Measurements from ENCODE around the gene CADM2.

Gene CADM2

DNA sequence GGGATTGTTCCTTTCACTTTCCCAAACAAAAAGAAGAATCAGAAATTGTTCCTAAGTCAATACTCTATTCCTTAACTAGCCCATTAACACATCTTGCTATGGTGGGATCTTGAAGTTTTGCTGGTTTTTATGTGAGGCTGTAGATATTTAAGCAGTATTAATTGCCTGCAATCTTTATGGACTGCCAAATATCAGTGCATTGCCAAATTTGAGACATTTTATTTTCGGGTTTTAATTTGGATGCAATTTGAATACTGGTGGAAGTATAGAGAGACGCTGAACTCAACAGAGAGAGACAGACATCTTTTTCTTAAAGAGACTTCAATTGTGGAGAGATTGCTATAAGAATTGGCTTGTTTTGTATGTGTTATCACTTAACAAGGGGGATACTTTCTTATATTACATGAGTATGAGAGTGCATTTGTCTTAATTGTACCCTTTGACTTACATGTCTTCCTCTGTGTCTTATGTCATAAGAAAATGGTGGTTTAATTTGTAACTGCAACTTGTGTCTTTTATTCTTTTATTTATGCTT, 10.0 kb downstream of the CADM2 start:
- DNase-seq (no peak), ATAC-seq (no peak)
- Mint-ChIP-seq H3K4me3 (no peak overlapping the region), H3K9me3 (peaks cover 3% of the 10 kb centered on the region), H3K27ac (no peak overlapping the region), H3K36me3 (ENCODE audit: low read depth) (no peaks in the 10 kb centered on the region), H3K27me3 (no peaks in the 10 kb centered on the region), H3K4me1 (no peaks in the 10 kb centered on the region)

DNA sequence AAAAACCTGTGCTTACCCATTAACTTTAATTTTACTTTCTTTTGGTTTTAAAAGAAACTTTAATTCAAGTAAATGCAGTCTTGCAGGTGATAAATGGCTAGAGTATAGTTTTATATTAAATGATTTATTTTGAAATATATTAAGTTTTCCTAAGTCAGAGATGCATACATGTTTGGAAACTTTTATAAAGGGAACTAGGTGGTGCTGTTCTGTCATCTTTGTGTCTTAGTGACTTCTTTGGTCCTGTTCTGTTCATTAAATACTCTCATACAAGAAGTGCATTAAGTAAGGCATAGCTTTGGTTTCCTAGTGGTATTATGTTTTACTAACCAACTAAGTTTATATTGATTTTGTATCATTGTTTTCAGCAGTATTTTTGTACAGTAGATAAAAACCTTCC, 15.6 kb downstream of the CADM2 start:
- no peaks in the 10 kb centered on the region for H3K36me3 Mint-ChIP-seq (ENCODE audit: low read depth)
- H3K4me3 Mint-ChIP-seq, result no peak overlapping the region
- H3K4me1 Mint-ChIP-seq, result no peaks in the 10 kb centered on the region
- no peak overlapping the region for H3K27ac Mint-ChIP-seq
- DNase-seq (no peak), ATAC-seq (no peak)
- H3K27me3 Mint-ChIP-seq, result no peaks in the 10 kb centered on the region
- H3K9me3 Mint-ChIP-seq, result no peaks in the 10 kb centered on the region

DNA sequence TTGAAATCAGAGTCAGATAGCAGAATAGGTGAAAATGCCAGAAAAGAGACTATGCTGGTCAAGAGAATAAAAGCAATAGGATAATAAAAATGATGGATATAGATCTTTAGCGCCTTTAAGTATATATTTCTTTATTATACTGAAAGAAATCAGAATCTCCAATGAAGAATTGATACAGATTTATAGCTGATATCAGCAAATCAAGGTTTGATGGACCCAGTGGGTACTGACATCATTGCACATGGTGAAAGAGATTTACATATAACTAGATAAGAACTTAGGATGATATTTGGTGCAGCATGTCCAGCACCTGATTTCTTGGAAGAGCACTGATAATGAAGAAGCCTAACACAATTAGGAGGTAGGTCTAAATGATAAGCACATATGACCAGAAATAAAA, 18.2 kb downstream of the CADM2 start:
- Mint-ChIP-seq H3K27me3 (no peaks in the 10 kb centered on the region), H3K36me3 (ENCODE audit: low read depth) (no peaks in the 10 kb centered on the region), H3K4me3 (no peak overlapping the region), H3K9me3 (no peaks in the 10 kb centered on the region), H3K4me1 (no peaks in the 10 kb centered on the region), H3K27ac (no peak overlapping the region)
- no peak for ATAC-seq
- no peak for DNase-seq

DNA sequence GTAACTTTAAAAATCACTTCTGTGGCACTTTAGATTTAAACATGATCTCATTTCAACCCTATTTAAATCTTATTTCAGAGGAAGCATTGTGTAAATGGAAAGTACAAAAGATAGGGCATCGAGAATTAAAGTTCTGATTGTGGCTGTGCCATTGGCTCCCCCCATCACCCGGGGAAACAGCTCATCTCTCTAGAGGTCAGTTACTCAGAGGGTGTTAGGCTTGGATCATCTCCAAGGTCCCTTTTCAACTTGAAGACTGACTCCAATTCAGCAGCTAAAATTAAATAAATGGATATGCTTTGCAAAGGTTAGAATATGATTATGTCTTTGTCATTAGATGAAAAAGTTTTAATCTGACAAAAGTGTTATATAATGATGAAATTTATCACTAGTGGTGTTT, 20.1 kb downstream of the CADM2 start:
- Mint-ChIP-seq H3K27ac (no peak overlapping the region), H3K36me3 (ENCODE audit: low read depth) (no peaks in the 10 kb centered on the region), H3K4me3 (no peak overlapping the region), H3K27me3 (no peaks in the 10 kb centered on the region), H3K9me3 (no peaks in the 10 kb centered on the region), H3K4me1 (no peaks in the 10 kb centered on the region)
- ATAC-seq, result no peak
- no peak for DNase-seq

DNA sequence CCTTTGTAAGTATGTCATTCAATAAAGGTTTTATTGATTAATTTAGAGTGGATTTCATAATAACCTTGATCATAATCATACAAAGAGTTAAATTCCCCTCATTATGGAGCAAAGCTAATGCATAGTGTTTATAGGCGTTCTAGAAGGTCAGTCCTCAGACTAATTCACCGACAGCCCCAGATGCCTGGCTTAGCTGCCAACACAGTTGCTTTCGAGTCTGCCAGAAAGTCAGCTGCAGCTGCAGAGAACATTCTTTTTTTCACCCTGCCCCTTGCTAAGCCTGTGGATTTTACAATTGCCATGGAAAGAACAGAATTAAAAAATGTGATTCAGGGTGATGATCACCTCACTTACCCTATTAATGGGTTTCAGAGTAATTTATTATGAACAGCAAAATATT, 21.2 kb downstream of the CADM2 start:
- Mint-ChIP-seq H3K27ac (no peak overlapping the region), H3K27me3 (no peaks in the 10 kb centered on the region), H3K4me1 (no peaks in the 10 kb centered on the region), H3K36me3 (ENCODE audit: low read depth) (no peaks in the 10 kb centered on the region), H3K4me3 (no peak overlapping the region), H3K9me3 (peaks cover 4% of the 10 kb centered on the region)
- ATAC-seq (no peak), DNase-seq (no peak)

DNA sequence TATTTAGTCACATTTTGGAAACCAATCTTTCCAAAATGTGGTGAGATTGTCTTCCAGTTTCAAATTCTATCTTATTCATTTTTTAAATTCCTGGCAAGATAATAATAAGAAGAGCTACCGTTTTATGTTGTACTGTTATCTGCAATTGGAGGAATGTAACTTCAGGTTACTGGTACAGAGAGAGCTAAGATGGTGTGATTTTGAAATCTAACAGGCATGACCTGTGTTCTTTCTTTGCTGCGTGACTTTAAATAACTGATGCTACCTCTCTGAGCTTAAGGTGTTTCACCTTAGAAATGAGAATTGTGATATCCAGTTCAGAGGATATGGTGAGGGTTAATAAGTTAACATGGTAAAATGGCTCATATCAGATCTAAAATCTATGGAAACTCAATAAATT, 21.7 kb downstream of the CADM2 start:
- peaks cover 4% of the 10 kb centered on the region for H3K9me3 Mint-ChIP-seq
- H3K36me3 Mint-ChIP-seq (ENCODE audit: low read depth), result no peaks in the 10 kb centered on the region
- no peaks in the 10 kb centered on the region for H3K4me1 Mint-ChIP-seq
- H3K27me3 Mint-ChIP-seq, result no peaks in the 10 kb centered on the region
- DNase-seq (no peak), ATAC-seq (no peak)
- no peak overlapping the region for H3K4me3 Mint-ChIP-seq
- no peak overlapping the region for H3K27ac Mint-ChIP-seq

DNA sequence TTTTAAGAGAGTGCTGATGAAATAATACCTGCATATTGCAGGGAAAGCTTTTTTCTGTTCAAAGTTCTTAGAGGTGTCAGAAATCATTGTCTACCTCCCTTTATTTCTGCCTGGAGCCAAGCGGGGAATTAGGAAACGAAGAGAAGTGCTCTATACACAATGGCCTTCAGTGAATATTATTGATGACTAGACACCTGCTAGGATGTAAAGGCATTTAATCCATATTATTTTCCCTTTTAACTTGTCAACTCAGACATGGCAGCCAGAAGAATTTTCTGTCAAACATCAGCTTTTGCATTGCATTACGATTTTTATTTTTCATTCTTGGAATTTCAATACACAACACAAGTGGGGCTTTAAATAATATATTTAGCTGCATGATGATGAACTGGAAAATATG, 24.7 kb downstream of the CADM2 start:
- Mint-ChIP-seq H3K9me3 (peaks cover 4% of the 10 kb centered on the region), H3K27ac (no peak overlapping the region), H3K36me3 (ENCODE audit: low read depth) (no peaks in the 10 kb centered on the region), H3K27me3 (no peaks in the 10 kb centered on the region), H3K4me1 (no peaks in the 10 kb centered on the region), H3K4me3 (no peak overlapping the region)
- no peak for DNase-seq
- no peak for ATAC-seq

DNA sequence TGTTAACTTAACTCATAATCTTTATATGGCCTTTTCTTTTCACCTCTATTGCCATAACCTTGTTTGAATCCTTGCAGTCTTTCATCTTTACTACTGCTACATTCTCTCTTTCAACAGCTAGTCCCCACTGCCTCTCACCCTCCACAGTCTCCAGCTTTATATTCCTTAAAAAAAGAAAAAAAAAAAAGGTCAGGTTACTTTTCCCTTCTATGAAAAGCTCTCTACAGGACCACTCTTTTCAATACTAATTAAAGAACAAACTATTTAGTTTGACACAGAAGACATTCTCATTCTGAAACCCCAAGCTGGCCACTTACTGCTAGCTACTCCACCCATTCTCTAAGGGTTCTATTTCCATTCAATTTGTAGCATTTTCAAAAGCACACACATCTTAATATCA, 25.6 kb downstream of the CADM2 start:
- Mint-ChIP-seq H3K4me1 (no peaks in the 10 kb centered on the region), H3K4me3 (no peak overlapping the region), H3K36me3 (ENCODE audit: low read depth) (no peaks in the 10 kb centered on the region), H3K27me3 (no peaks in the 10 kb centered on the region), H3K9me3 (peaks cover 4% of the 10 kb centered on the region), H3K27ac (no peak overlapping the region)
- no peak for ATAC-seq
- DNase-seq, result no peak

DNA sequence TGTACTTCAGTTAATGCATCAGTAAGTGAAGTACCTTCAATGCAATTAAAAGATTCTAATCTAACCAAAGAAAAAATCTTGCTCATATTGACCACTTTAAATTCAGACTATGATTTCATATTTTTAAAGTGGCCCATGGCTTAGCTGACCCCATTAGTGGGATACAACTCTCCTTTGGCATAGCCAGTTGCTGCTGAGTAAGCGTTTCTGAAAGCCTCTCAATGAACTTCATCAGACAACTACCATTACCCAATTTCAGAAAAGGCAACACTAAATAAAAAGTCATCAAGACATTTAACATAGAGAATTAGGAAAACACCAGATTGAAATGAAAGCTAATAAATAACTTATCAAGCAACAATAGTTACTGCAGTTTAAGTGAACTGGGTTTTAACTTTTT, 27.0 kb downstream of the CADM2 start:
- no peaks in the 10 kb centered on the region for H3K36me3 Mint-ChIP-seq (ENCODE audit: low read depth)
- H3K9me3 Mint-ChIP-seq, result peaks cover 4% of the 10 kb centered on the region
- no peak overlapping the region for H3K4me3 Mint-ChIP-seq
- no peaks in the 10 kb centered on the region for H3K4me1 Mint-ChIP-seq
- H3K27ac Mint-ChIP-seq, result no peak overlapping the region
- H3K27me3 Mint-ChIP-seq, result no peaks in the 10 kb centered on the region
- DNase-seq (no peak), ATAC-seq (no peak)

DNA sequence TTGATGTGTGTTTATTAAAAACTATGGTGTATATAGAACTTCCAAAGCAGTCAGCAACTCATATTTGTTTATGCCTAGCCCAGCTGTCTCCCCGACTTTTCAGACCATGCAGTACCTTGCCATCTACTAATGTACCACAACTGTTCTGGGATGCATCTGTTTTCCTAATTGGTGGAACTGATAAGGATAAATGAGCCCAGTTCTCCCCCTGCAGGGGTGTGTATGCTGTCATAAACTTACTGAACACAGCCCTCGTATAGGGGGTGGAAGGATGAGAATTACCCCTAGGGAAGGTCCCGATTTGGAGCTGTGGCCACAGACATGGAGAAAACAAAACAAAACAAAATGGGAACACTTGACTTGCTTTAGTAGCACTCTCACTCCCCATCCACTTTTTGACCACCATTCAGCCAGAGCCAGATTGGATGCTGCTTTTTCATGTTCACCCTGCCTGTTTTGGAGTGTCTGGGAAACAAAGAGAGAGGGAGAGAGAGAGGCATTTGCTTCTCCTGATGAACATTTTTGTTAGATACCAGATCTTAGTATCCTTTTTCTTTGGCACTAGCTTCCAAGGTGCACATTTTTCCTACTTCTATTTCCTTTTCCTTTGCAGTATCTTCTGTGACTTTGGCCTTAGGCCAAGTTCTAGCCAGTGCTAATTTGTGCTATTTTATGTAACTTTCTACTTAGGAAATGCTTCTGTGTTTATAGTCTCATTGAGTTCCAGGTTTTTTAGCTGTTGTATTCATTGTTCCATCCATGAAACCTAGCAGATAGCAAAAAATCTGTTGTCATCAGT, 29.1 kb downstream of the CADM2 start:
- Mint-ChIP-seq H3K27me3 (no peaks in the 10 kb centered on the region), H3K4me3 (no peak overlapping the region), H3K27ac (no peak overlapping the region), H3K9me3 (peaks cover 4% of the 10 kb centered on the region), H3K4me1 (no peaks in the 10 kb centered on the region), H3K36me3 (ENCODE audit: low read depth) (no peaks in the 10 kb centered on the region)
- DNase-seq (no peak), ATAC-seq (no peak)

DNA sequence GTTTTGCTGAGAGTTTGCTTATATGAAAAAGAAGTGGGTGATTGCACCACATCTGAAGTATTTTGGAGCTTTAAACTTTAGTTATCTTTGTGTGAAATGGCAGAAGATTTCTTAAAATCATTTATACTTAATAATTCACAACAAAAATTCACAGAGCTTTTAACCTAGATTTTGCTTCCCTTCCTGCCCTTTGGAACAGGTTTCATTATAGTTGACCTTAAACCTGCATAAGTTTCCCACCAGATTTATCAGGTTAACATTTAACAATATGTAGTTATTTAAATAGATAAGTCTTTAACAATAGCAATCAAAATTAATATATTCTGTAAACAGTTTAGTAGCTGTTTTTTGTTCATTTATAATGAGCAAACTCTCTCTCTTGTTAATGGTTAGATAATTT, 30.3 kb downstream of the CADM2 start:
- peaks cover 4% of the 10 kb centered on the region for H3K9me3 Mint-ChIP-seq
- no peak overlapping the region for H3K27ac Mint-ChIP-seq
- DNase-seq, result no peak
- no peaks in the 10 kb centered on the region for H3K4me1 Mint-ChIP-seq
- no peak for ATAC-seq
- no peaks in the 10 kb centered on the region for H3K36me3 Mint-ChIP-seq (ENCODE audit: low read depth)
- H3K4me3 Mint-ChIP-seq, result no peak overlapping the region
- H3K27me3 Mint-ChIP-seq, result no peaks in the 10 kb centered on the region

DNA sequence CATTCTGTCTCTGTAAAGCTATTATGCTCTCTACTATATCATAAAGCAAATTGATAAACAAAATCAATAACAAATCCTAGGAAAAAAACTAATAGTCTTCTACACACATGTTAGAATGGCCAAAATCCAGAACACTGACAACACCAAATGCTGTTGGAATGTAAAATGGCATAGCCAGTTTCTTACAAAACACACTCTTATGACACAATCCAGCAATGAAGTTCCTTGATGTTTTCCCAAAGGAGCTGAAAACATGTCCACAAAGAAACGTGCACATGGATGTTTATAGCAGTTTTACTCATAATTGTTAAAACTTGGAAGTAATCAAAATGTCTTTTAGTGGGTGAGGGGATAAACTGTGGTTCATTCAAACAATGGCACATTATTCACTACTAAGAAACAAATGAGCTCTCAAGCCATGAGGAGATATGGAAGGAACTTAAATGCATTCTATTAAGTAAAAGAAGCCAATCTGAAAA, 32.7 kb downstream of the CADM2 start:
- Mint-ChIP-seq H3K36me3 (ENCODE audit: low read depth) (no peaks in the 10 kb centered on the region), H3K4me3 (no peak overlapping the region), H3K27ac (no peak overlapping the region), H3K9me3 (no peaks in the 10 kb centered on the region), H3K4me1 (no peaks in the 10 kb centered on the region), H3K27me3 (no peaks in the 10 kb centered on the region)
- no peak for DNase-seq
- ATAC-seq, result no peak

DNA sequence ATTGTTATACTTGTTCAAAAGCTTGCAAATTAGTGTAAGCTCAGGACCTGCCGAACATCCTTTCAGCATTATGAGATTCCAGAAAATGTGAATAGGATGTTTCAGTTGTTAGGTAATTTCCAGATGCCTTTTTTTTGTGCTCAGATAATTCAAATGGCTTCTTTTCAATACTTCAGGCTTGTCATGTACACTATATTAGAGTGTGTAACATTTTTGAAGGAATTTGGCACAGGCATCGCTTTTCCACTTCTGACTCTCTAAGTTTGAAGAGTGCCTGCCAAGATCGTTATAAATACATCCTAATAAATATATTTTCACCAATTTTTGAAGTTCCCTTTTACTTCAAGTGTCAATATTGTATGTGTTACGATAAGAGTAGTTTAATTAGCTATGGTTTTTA, 35.2 kb downstream of the CADM2 start:
- DNase-seq (no peak), ATAC-seq (no peak)
- no peaks in the 10 kb centered on the region for H3K36me3 Mint-ChIP-seq (ENCODE audit: low read depth)
- H3K4me1 Mint-ChIP-seq, result no peaks in the 10 kb centered on the region
- no peak overlapping the region for H3K27ac Mint-ChIP-seq
- H3K4me3 Mint-ChIP-seq, result no peak overlapping the region
- H3K9me3 Mint-ChIP-seq, result no peaks in the 10 kb centered on the region
- H3K27me3 Mint-ChIP-seq, result no peaks in the 10 kb centered on the region

DNA sequence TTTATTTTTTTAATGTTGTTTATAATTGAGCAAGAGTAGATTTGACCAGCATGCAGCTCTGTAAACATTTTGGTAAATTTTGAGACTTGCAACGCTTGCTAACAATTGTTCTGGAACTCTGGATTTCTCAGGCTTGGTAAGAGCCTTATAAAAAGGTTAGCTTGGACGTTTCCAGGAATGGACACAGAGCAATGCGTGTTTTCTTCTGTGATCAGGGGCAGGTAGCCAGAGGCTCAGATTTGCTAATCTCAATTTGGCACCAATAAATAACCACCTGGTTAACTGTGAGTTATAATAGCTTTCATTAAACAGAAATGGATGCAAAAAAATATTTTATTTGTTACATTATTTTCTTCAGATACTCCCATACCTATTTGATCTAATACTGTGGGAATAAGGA, 39.8 kb downstream of the CADM2 start:
- Mint-ChIP-seq H3K4me1 (no peaks in the 10 kb centered on the region), H3K27ac (no peak overlapping the region), H3K36me3 (ENCODE audit: low read depth) (no peaks in the 10 kb centered on the region), H3K27me3 (no peaks in the 10 kb centered on the region), H3K4me3 (no peak overlapping the region), H3K9me3 (peaks cover 7% of the 10 kb centered on the region)
- DNase-seq (no peak), ATAC-seq (no peak)

DNA sequence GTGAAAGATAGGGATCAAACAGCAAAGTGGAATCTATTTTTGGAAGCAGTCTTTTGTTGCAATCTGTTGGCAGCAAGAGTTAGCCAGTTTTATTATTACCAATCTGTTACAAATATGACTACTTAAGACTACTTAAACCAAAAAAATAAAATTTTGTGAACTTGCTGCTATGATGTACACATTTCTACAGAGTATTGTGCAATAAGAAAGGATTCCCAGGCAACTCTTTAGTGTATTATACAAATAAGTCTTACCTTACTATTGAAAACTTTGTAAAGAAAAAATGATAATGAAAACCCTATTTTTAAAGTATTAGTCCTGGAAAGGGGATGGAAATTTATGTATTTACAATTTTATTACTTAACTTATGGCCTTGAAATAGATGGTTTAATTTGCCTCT, 44.7 kb downstream of the CADM2 start:
- no peaks in the 10 kb centered on the region for H3K36me3 Mint-ChIP-seq (ENCODE audit: low read depth)
- ATAC-seq, result no peak
- H3K9me3 Mint-ChIP-seq, result peaks cover 7% of the 10 kb centered on the region
- H3K27me3 Mint-ChIP-seq, result no peaks in the 10 kb centered on the region
- H3K4me3 Mint-ChIP-seq, result no peak overlapping the region
- DNase-seq, result no peak
- no peak overlapping the region for H3K27ac Mint-ChIP-seq
- no peaks in the 10 kb centered on the region for H3K4me1 Mint-ChIP-seq

DNA sequence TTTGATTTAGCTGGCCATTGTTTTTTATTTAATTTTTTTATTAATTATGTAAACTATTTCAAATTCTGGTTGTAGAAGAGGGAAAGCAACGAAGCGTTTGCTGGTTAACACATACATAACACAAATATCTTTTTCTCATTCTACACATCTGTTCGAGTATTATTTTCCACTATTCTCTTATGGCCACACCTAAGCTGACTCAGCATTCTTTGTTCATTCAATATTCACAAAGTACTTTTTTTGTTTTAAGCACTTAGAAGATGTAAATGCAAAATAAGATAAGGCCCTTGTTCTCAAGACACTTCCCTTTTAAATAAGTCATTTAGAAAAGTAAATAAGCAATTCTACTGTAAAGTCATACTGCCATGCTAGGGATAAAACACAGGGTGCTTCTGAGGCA, 45.4 kb downstream of the CADM2 start:
- no peak overlapping the region for H3K4me3 Mint-ChIP-seq
- no peaks in the 10 kb centered on the region for H3K36me3 Mint-ChIP-seq (ENCODE audit: low read depth)
- no peak for DNase-seq
- H3K4me1 Mint-ChIP-seq, result no peaks in the 10 kb centered on the region
- H3K27me3 Mint-ChIP-seq, result no peaks in the 10 kb centered on the region
- no peak for ATAC-seq
- H3K9me3 Mint-ChIP-seq, result peaks cover 7% of the 10 kb centered on the region
- no peak overlapping the region for H3K27ac Mint-ChIP-seq

Measured in activated naive CD8-positive, alpha-beta T cell treated with anti-CD3 and anti-CD28 coated beads, Interleukin-2, amount 50 U/mL, for 24 hours (primary cell).